Thyroid gland (tissue), 4 donors: Measurements from ENCODE around the gene OR2M7. TPM values are rescaled to one million over a fixed set of nuclear protein-coding genes. Genes with fewer than 3 reads are reported as not detected.

Experiments
- DNase-seq, 2 donors: peaks; one replicate each; pipeline ENCODE4 v3.0.0-alpha.2; 2019
- H3K27ac ChIP-seq, 3 donors: fragments of 200-600 bp; sonication (generic); 1 replicate in 2 of 3; 2 replicates in 1 of 3; pipeline ENCODE4 v1.5.1; 2016 to 2019; ENCODE audit warnings: mild to moderate bottlenecking in 1 of 3, moderate library complexity in 1 of 3
- H3K27me3 ChIP-seq: fragments of 200-600 bp; sonication (generic); one replicate; pipeline ENCODE4 v1.5.1; 2019
- H3K36me3 ChIP-seq, 2 donors: fragments of 200-600 bp; sonication (generic); one replicate each; pipeline ENCODE4 v1.5.1; 2016 to 2019
- H3K4me1 ChIP-seq, 2 donors: fragments of 200-600 bp; sonication (generic); one replicate each; pipeline ENCODE4 v1.5.1; 2017 to 2019
- H3K4me3 ChIP-seq, 3 donors: fragments of 200-600 bp; sonication (generic); replicated peaks in 1 of 3; 1 replicate in 2 of 3; 2 replicates in 1 of 3; pipeline ENCODE4 v1.5.1; 2016; ENCODE audit warnings: mild to moderate bottlenecking in 1 of 3
- H3K9me3 ChIP-seq: fragments of 200-600 bp; sonication (generic); one replicate; pipeline ENCODE4 v1.5.1; 2017
- CTCF ChIP-seq, 6 experiments: fragments of 200-600 bp in 3 of 6; fragments of 450-650 bp in 3 of 6; sonication (generic) in 3 of 6; IDR thresholded peaks; one replicate each; pipeline ENCODE4 v1.5.1; 2016 to 2019; ENCODE audit warnings: antibody characterized with exemption in 6 of 6, mild to moderate bottlenecking in 2 of 6, inconsistent platforms in 1 of 6, moderate library complexity in 1 of 6
- POLR2A ChIP-seq, 2 donors: fragments of 450-650 bp; IDR thresholded peaks; one replicate each; pipeline ENCODE4 v1.6.1; 2017; ENCODE audit warnings: antibody characterized with exemption in 2 of 2, mild to moderate bottlenecking in 2 of 2, moderate library complexity in 1 of 2
- WGBS, 2 donors: methylation state at CpG; one replicate each; pipeline ENCODE4 v1.1.5; 2017; 5-methylcytosine and 5-hydroxymethylcytosine counted together
- intact Hi-C: fragments of 100-400 bp; cut with DNase I; formaldehyde crosslinking; loops from one replicate; pipeline ENCODE4 v1.15.1; 2023
- total RNA-seq, 4 donors: library from RNA; depleted of rRNA; stranded (reverse); fragments of >200 nt; gene quantifications; one replicate each; pipeline ENCODE4 v1.2.3, GENCODE V29; 2016

Gene OR2M7
- total RNA-seq, 4 donors from 2014 or later = not detected

GRCh38 chr1:248303324-248303723 is 21.0 kb downstream of the OR2M7 start, which contains the start of gene OR2T12:
TSS of gene OR2T12 (minus strand) at chr1:248303424. CDS start at chr1:248295578, 7,846 bp downstream.
- Histone ChIP-seq H3K4me1 (no peaks in the 10 kb centered on the region), H3K36me3 (no peaks in the 10 kb centered on the region)

GRCh38 chr1:248288391-248288790 is 36.0 kb downstream of the OR2M7 start:
- H3K9me3 ChIP-seq = no peaks in the 10 kb centered on the region
- no peak overlapping the region for H3K27ac ChIP-seq
- intact Hi-C loops = no loop called here
- WGBS, 2 donors = 52 to 59% methylated on average over 6 of the region's 6 CpGs
- TF ChIP-seq POLR2A (IDR thresholded peaks at IDR 0.05) (no peak), CTCF (IDR thresholded peaks at IDR 0.05) (no peak)
- no peak overlapping the region for H3K4me3 ChIP-seq
- DNase-seq = no peak
- H3K36me3 ChIP-seq = no peaks in the 10 kb centered on the region
- H3K27me3 ChIP-seq = no peaks in the 10 kb centered on the region
- no peaks in the 10 kb centered on the region for H3K4me1 ChIP-seq

More at GRCh38 chr1:248303324-248303723, 21.0 kb downstream of the OR2M7 start, which contains the start of gene OR2T12:
- DNase-seq = no peak
- Histone ChIP-seq H3K27me3 (no peaks in the 10 kb centered on the region), H3K27ac (no peak within 1 kb of the TSS), H3K9me3 (no peaks in the 10 kb centered on the region), H3K4me3 (no peak within 1 kb of the TSS)
- intact Hi-C loops = no loop called here
- WGBS, 2 donors = 91 to 94% methylated on average over 1 of the region's 1 CpG
- TF ChIP-seq POLR2A (IDR thresholded peaks at IDR 0.05) (no peak), CTCF (IDR thresholded peaks at IDR 0.05) (no peak)

- 53 to 63% methylated on average over 1 of the region's 1 CpG for WGBS, 2 donors
- no peak within 1 kb of the TSS for H3K27ac ChIP-seq
- intact Hi-C loops = no loop called here
- no peak within 1 kb of the TSS for H3K4me3 ChIP-seq
- H3K9me3 ChIP-seq = no peaks in the 10 kb centered on the region
- DNase-seq = no peak
- no peaks in the 10 kb centered on the region for H3K27me3 ChIP-seq
- no peaks in the 10 kb centered on the region for H3K36me3 ChIP-seq
- TF ChIP-seq CTCF (IDR thresholded peaks at IDR 0.05) (no peak), POLR2A (IDR thresholded peaks at IDR 0.05) (no peak)
- no peaks in the 10 kb centered on the region for H3K4me1 ChIP-seq
Measured at GRCh38 chr1:248277876-248278275, 46.5 kb downstream of the OR2M7 start, which contains the start of gene OR2T33. TSS of gene OR2T33 (minus strand) at chr1:248277976. CDS start at chr1:248273814, 4,162 bp downstream.

Other genes with a start within 250 kb of the OR2M7 start
- under 1 TPM in 1 of 4 donors, not detected in 3; 0.38 TPM for gene OR2L13, start 229.4 kb downstream of the OR2M7 start, total RNA-seq
- not detected for gene OR2M5, start 179.4 kb downstream of the OR2M7 start, total RNA-seq
- gene OR2M2, start 149.7 kb downstream of the OR2M7 start, total RNA-seq = not detected
- not detected for gene OR2M3, start 127.3 kb downstream of the OR2M7 start, total RNA-seq
- gene OR2M4, start 93.2 kb downstream of the OR2M7 start, total RNA-seq = not detected
- 1 to 10 TPM in 2 of 4 donors, under 1 TPM in 1, not detected in 1; 0.75 to 1.8 (median 1.4) TPM for gene OR2T33, start 46.6 kb downstream of the OR2M7 start, total RNA-seq
- not detected for gene OR2T12, start 21.1 kb downstream of the OR2M7 start, total RNA-seq
- not detected for gene OR14C36, start 24.2 kb upstream of the OR2M7 start, total RNA-seq
- gene OR2T4, start 37.1 kb upstream of the OR2M7 start, total RNA-seq = not detected
- not detected for gene OR2T6, start 51.2 kb upstream of the OR2M7 start, total RNA-seq
- gene OR2T1, start 78.5 kb upstream of the OR2M7 start, total RNA-seq = not detected
- not detected for gene OR2T2, start 121.1 kb upstream of the OR2M7 start, total RNA-seq
- gene OR2T3, start 148.8 kb upstream of the OR2M7 start, total RNA-seq = not detected
- gene OR2T5, start 164.0 kb upstream of the OR2M7 start, total RNA-seq = not detected
- gene OR2G6, start 183.5 kb upstream of the OR2M7 start, total RNA-seq = not detected
- gene OR2T29, start 238.2 kb upstream of the OR2M7 start, total RNA-seq = not detected